ENCODE data around the gene DHX57.
"Not testable (repeated sequence)": the region's sequence is repeated elsewhere in the genome, so short reads cannot be mapped to it uniquely, and the experiment has no call there.

The DHX57 gene

GRCh38 chr2:38836791-38837190 lies 38.9 kb downstream of the DHX57 start:
- no peaks in the 10 kb centered on the region for H3K27me3 ChIP-seq (ENCODE audit: insufficient read depth, low read length)
- H2AFZ ChIP-seq (ENCODE audit: low read depth, low read length) = no peak overlapping the region
- no peaks in the 10 kb centered on the region for H3K4me1 ChIP-seq (ENCODE audit: insufficient read depth, low read length)
- H3K4me3 ChIP-seq (ENCODE audit: low read length) = no peak overlapping the region
- no peaks in the 10 kb centered on the region for H3K9me3 ChIP-seq (ENCODE audit: low read length)
- H3K36me3 ChIP-seq (ENCODE audit: insufficient read depth, low read length) = peaks cover 48% of the 10 kb centered on the region

GRCh38 chr2:38835990-38836389 lies 39.7 kb downstream of the DHX57 start:
- H3K4me1 ChIP-seq (ENCODE audit: insufficient read depth, low read length) = no peaks in the 10 kb centered on the region
- no peak overlapping the region for H3K4me3 ChIP-seq (ENCODE audit: low read length)
- H3K36me3 ChIP-seq (ENCODE audit: insufficient read depth, low read length) = peaks cover 47% of the 10 kb centered on the region
- H3K9me3 ChIP-seq (ENCODE audit: low read length) = no peaks in the 10 kb centered on the region
- no peaks in the 10 kb centered on the region for H3K27me3 ChIP-seq (ENCODE audit: insufficient read depth, low read length)
- no peak overlapping the region for H2AFZ ChIP-seq (ENCODE audit: low read depth, low read length)

GRCh38 chr2:38835015-38835601 lies 40.6 kb downstream of the DHX57 start:
- H3K27me3 ChIP-seq (ENCODE audit: insufficient read depth, low read length) = no peaks in the 10 kb centered on the region
- no peak overlapping the region for H3K4me3 ChIP-seq (ENCODE audit: low read length)
- H2AFZ ChIP-seq (ENCODE audit: low read depth, low read length) = no peak overlapping the region
- no peaks in the 10 kb centered on the region for H3K9me3 ChIP-seq (ENCODE audit: low read length)
- H3K4me1 ChIP-seq (ENCODE audit: insufficient read depth, low read length) = no peaks in the 10 kb centered on the region
- H3K36me3 ChIP-seq (ENCODE audit: insufficient read depth, low read length) = peaks cover 51% of the 10 kb centered on the region

GRCh38 chr2:38830526-38831159 lies 45.1 kb downstream of the DHX57 start:
- H3K27me3 ChIP-seq (ENCODE audit: insufficient read depth, low read length) = no peaks in the 10 kb centered on the region
- no peaks in the 10 kb centered on the region for H3K4me1 ChIP-seq (ENCODE audit: insufficient read depth, low read length)
- peaks cover 47% of the 10 kb centered on the region for H3K36me3 ChIP-seq (ENCODE audit: insufficient read depth, low read length)
- no peaks in the 10 kb centered on the region for H3K9me3 ChIP-seq (ENCODE audit: low read length)
- H3K4me3 ChIP-seq (ENCODE audit: low read length) = no peak overlapping the region
- H2AFZ ChIP-seq (ENCODE audit: low read depth, low read length) = no peak overlapping the region

GRCh38 chr2:38829971-38830370 lies 45.8 kb downstream of the DHX57 start:
- peaks cover 46% of the 10 kb centered on the region for H3K36me3 ChIP-seq (ENCODE audit: insufficient read depth, low read length)
- no peaks in the 10 kb centered on the region for H3K4me1 ChIP-seq (ENCODE audit: insufficient read depth, low read length)
- no peaks in the 10 kb centered on the region for H3K9me3 ChIP-seq (ENCODE audit: low read length)
- no peaks in the 10 kb centered on the region for H3K27me3 ChIP-seq (ENCODE audit: insufficient read depth, low read length)
- no peak overlapping the region for H3K4me3 ChIP-seq (ENCODE audit: low read length)
- H2AFZ ChIP-seq (ENCODE audit: low read depth, low read length) = no peak overlapping the region

- Histone ChIP-seq H2AFZ (ENCODE audit: low read depth, low read length) (no peak overlapping the region), H3K36me3 (ENCODE audit: insufficient read depth, low read length) (peaks cover 51% of the 10 kb centered on the region), H3K9me3 (ENCODE audit: low read length) (no peaks in the 10 kb centered on the region), H3K27me3 (ENCODE audit: insufficient read depth, low read length) (no peaks in the 10 kb centered on the region), H3K4me3 (ENCODE audit: low read length) (no peak overlapping the region), H3K4me1 (ENCODE audit: insufficient read depth, low read length) (no peaks in the 10 kb centered on the region)
Measured at GRCh38 chr2:38828460-38828859, 47.3 kb downstream of the DHX57 start.

GRCh38 chr2:38827539-38828145 lies 48.1 kb downstream of the DHX57 start:
- H3K36me3 ChIP-seq (ENCODE audit: insufficient read depth, low read length) = peaks cover 53% of the 10 kb centered on the region

GRCh38 chr2:38825956-38826355 lies 49.8 kb downstream of the DHX57 start:
- peaks cover 59% of the 10 kb centered on the region for H3K36me3 ChIP-seq (ENCODE audit: insufficient read depth, low read length)
- no peak overlapping the region for H2AFZ ChIP-seq (ENCODE audit: low read depth, low read length)

More at GRCh38 chr2:38827539-38828145, 48.1 kb downstream of the DHX57 start:
- H2AFZ ChIP-seq (ENCODE audit: low read depth, low read length); H3K9me3 ChIP-seq (ENCODE audit: low read length); H3K4me1 ChIP-seq (ENCODE audit: insufficient read depth, low read length); H3K27me3 ChIP-seq (ENCODE audit: insufficient read depth, low read length); H3K4me3 ChIP-seq (ENCODE audit: low read length): not testable (repeated sequence)

GRCh38 chr2:38824906-38825305 lies 50.8 kb downstream of the DHX57 start:
- no peaks in the 10 kb centered on the region for H3K9me3 ChIP-seq (ENCODE audit: low read length)
- no peaks in the 10 kb centered on the region for H3K27me3 ChIP-seq (ENCODE audit: insufficient read depth, low read length)
- H2AFZ ChIP-seq (ENCODE audit: low read depth, low read length) = no peak overlapping the region
- H3K4me1 ChIP-seq (ENCODE audit: insufficient read depth, low read length) = no peaks in the 10 kb centered on the region
- H3K36me3 ChIP-seq (ENCODE audit: insufficient read depth, low read length) = peaks cover 60% of the 10 kb centered on the region
- H3K4me3 ChIP-seq (ENCODE audit: low read length) = no peak overlapping the region

More at GRCh38 chr2:38825956-38826355, 49.8 kb downstream of the DHX57 start:
- no peak overlapping the region for H3K4me3 ChIP-seq (ENCODE audit: low read length)
- no peaks in the 10 kb centered on the region for H3K27me3 ChIP-seq (ENCODE audit: insufficient read depth, low read length)
- H3K4me1 ChIP-seq (ENCODE audit: insufficient read depth, low read length) = no peaks in the 10 kb centered on the region
- no peaks in the 10 kb centered on the region for H3K9me3 ChIP-seq (ENCODE audit: low read length)

GRCh38 chr2:38823386-38823785 lies 52.3 kb downstream of the DHX57 start:
- H3K27me3 ChIP-seq (ENCODE audit: insufficient read depth, low read length) = no peaks in the 10 kb centered on the region
- H3K4me1 ChIP-seq (ENCODE audit: insufficient read depth, low read length) = no peaks in the 10 kb centered on the region
- no peaks in the 10 kb centered on the region for H3K9me3 ChIP-seq (ENCODE audit: low read length)
- H3K4me3 ChIP-seq (ENCODE audit: low read length) = no peak overlapping the region
- H2AFZ ChIP-seq (ENCODE audit: low read depth, low read length) = no peak overlapping the region
- H3K36me3 ChIP-seq (ENCODE audit: insufficient read depth, low read length) = peaks cover 68% of the 10 kb centered on the region

GRCh38 chr2:38818565-38818964 lies 57.2 kb downstream of the DHX57 start:
- Histone ChIP-seq H3K36me3 (ENCODE audit: insufficient read depth, low read length) (peaks cover 71% of the 10 kb centered on the region), H3K4me3 (ENCODE audit: low read length) (no peak overlapping the region), H2AFZ (ENCODE audit: low read depth, low read length) (no peak overlapping the region), H3K4me1 (ENCODE audit: insufficient read depth, low read length) (no peaks in the 10 kb centered on the region), H3K9me3 (ENCODE audit: low read length) (no peaks in the 10 kb centered on the region), H3K27me3 (ENCODE audit: insufficient read depth, low read length) (no peaks in the 10 kb centered on the region)

- H2AFZ ChIP-seq (ENCODE audit: low read depth, low read length) = no peak overlapping the region
- H3K4me3 ChIP-seq (ENCODE audit: low read length) = no peak overlapping the region
- H3K9me3 ChIP-seq (ENCODE audit: low read length) = no peaks in the 10 kb centered on the region
- no peaks in the 10 kb centered on the region for H3K27me3 ChIP-seq (ENCODE audit: insufficient read depth, low read length)
- H3K4me1 ChIP-seq (ENCODE audit: insufficient read depth, low read length) = no peaks in the 10 kb centered on the region
- peaks cover 71% of the 10 kb centered on the region for H3K36me3 ChIP-seq (ENCODE audit: insufficient read depth, low read length)
Measured at GRCh38 chr2:38815936-38816335, 59.8 kb downstream of the DHX57 start.

- H2AFZ ChIP-seq (ENCODE audit: low read depth, low read length) = no peak overlapping the region
- H3K27me3 ChIP-seq (ENCODE audit: insufficient read depth, low read length) = no peaks in the 10 kb centered on the region
- no peak overlapping the region for H3K4me3 ChIP-seq (ENCODE audit: low read length)
- H3K9me3 ChIP-seq (ENCODE audit: low read length) = no peaks in the 10 kb centered on the region
- no peaks in the 10 kb centered on the region for H3K4me1 ChIP-seq (ENCODE audit: insufficient read depth, low read length)
- peaks cover 62% of the 10 kb centered on the region for H3K36me3 ChIP-seq (ENCODE audit: insufficient read depth, low read length)
Measured at GRCh38 chr2:38810488-38810887, 65.2 kb downstream of the DHX57 start.
